Measurements from ENCODE around the gene MAPT.

- TF ChIP-seq, protein P1, sequence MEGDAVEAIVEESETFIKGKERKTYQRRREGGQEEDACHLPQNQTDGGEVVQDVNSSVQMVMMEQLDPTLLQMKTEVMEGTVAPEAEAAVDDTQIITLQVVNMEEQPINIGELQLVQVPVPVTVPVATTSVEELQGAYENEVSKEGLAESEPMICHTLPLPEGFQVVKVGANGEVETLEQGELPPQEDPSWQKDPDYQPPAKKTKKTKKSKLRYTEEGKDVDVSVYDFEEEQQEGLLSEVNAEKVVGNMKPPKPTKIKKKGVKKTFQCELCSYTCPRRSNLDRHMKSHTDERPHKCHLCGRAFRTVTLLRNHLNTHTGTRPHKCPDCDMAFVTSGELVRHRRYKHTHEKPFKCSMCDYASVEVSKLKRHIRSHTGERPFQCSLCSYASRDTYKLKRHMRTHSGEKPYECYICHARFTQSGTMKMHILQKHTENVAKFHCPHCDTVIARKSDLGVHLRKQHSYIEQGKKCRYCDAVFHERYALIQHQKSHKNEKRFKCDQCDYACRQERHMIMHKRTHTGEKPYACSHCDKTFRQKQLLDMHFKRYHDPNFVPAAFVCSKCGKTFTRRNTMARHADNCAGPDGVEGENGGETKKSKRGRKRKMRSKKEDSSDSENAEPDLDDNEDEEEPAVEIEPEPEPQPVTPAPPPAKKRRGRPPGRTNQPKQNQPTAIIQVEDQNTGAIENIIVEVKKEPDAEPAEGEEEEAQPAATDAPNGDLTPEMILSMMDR (IDR thresholded peaks at IDR 0.05; ENCODE audit: insufficient read depth, low read depth, low read length), result no peak
- no peak for TF ChIP-seq EZH2 (IDR thresholded peaks at IDR 0.05; ENCODE audit: insufficient read depth, low read length)
Measured at GRCh38 chr17:45919136-45919535, 24.8 kb downstream of the MAPT start.

All from astrocyte (in vitro differentiated cells and primary cell).